ENCODE measurements around the gene RAB31. TPM values are rescaled to one million over a fixed set of nuclear protein-coding genes. Genes with fewer than 3 reads are reported as not detected.

The RAB31 gene
- total and polyA plus RNA-seq, 2 of the 13 experiments (the other 11 are each of a cell fraction or from before 2014, with no cell fraction given): 1.1 to 1.7 TPM

DNA sequence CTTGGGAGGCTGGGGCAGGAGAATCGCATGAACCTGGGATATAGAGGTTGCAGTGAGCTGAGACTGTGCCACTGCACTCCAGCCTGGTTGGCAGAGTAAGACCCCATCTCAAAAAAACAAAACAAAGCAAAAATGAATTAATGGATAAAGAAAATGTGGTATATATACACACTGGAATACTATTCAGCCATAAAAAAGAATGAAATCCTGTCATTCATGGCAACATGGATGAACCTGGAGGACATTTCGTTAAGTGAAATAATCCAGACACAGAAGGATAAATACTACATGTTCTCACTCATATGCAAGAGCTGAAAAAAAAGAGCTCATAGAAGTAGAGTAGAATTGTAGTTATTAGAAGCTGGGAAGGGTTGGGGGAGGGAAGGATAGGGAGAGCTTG lies 80.8 kb downstream of the RAB31 start:
- BruUV-seq (replicated peaks): no TSS peak
- Histone ChIP-seq H3K36me3 (replicated peaks in 1 of 2; ENCODE audit: control insufficient read depth in 1 of 2, insufficient read depth in 2 of 2, low read length in 2 of 2) (no peaks in the 10 kb centered on the region), H3K79me2 (ENCODE audit: insufficient read depth, low read length) (no peaks in the 10 kb centered on the region), H3K4me3 (replicated peaks in 1 of 3; ENCODE audit: insufficient read depth in 1 of 3, low read depth in 2 of 3, low read length in 3 of 3) (no peak overlapping the region), H3K27ac (ENCODE audit: extremely low read length, insufficient read depth, low read length) (no peak overlapping the region), H3K9me3 (ENCODE audit: low read length) (no peaks in the 10 kb centered on the region), H2AFZ (ENCODE audit: low read length) (no peak overlapping the region), H3K27me3 (ENCODE audit: control insufficient read depth in 1 of 2, insufficient read depth in 2 of 2, low read length in 2 of 2) (no peaks in the 10 kb centered on the region; a peak in 2 of 5 replicates), H3K4me2 (ENCODE audit: low read depth, low read length) (no peak overlapping the region), H3K9ac (ENCODE audit: insufficient read depth, low read depth, low read length) (no peak overlapping the region), H4K20me1 (ENCODE audit: insufficient read depth, low read length) (no peaks in the 10 kb centered on the region), H3K4me1 (ENCODE audit: insufficient read depth, low read length) (no peaks in the 10 kb centered on the region)
- TF ChIP-seq TGIF2 (CRISPR knock-in tag; IDR thresholded peaks at IDR 0.05) (no peak), ZNF180 (CRISPR knock-in tag; IDR thresholded peaks at IDR 0.05; ENCODE audit: borderline replicate concordance, low read depth) (no peak)
- intact Hi-C loops (cut with micrococcal nuclease; ENCODE audit: unreplicated experiment): no loop called here
- in situ Hi-C loops (cut with HindIII; ENCODE audit: extremely low pct_ligation_motif_present, low pct_unique_long_range_greater_than_20kb): no loop called here
- ChIA-PET POLR2A (interaction anchor here (1.1 kb wide), 1 partner anchor 81 kb away, joined by 3 read pairs; no protein-coding TSS in a partner anchor), CTCF (ENCODE audit: low intra/inter-chr PET ratio, low total read pairs) (no interaction called here)
- ATAC-seq: no peak
- no peak for DNase-seq (ENCODE audit: low spot score)
- no peak for FAIRE-seq
- WGBS (ENCODE audit: low lambda C conversion rate): 42% methylated on average over 2 of the region's 2 CpGs

DNA sequence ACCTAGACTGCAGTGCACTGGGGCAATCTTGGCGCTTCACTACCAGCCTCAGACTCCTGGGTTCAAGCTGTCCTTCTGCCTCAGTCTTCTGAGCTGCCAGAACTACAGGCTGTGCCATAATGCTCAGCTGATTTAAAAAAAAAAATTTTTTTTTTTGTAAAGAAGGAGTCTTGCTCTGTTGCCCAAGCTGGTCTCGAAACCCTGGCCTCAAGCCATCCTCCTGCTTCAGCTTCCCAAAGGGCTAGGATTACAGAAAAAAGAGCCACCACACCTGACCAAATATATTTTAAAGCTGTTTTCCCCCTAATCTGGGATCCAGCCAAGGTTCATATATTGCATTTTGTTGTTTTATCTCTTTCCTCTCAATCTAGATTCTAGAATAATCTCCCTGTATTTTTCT lies 82.2 kb downstream of the RAB31 start:
- ATAC-seq (no peak), FAIRE-seq (no peak), DNase-seq (ENCODE audit: low spot score) (no peak)
- POLR2A ChIA-PET: no interaction called here
- Histone ChIP-seq H3K9ac (ENCODE audit: insufficient read depth, low read depth, low read length) (no peak overlapping the region), H3K27ac (ENCODE audit: extremely low read length, insufficient read depth, low read length) (no peak overlapping the region), H4K20me1 (ENCODE audit: insufficient read depth, low read length) (no peaks in the 10 kb centered on the region), H3K36me3 (replicated peaks in 1 of 2; ENCODE audit: control insufficient read depth in 1 of 2, insufficient read depth in 2 of 2, low read length in 2 of 2) (no peaks in the 10 kb centered on the region), H2AFZ (ENCODE audit: low read length) (no peak overlapping the region), H3K4me1 (ENCODE audit: insufficient read depth, low read length) (no peaks in the 10 kb centered on the region), H3K4me3 (replicated peaks in 1 of 3; ENCODE audit: insufficient read depth in 1 of 3, low read depth in 2 of 3, low read length in 3 of 3) (no peak overlapping the region), H3K79me2 (ENCODE audit: insufficient read depth, low read length) (no peaks in the 10 kb centered on the region), H3K27me3 (ENCODE audit: control insufficient read depth in 1 of 2, insufficient read depth in 2 of 2, low read length in 2 of 2) (no peaks in the 10 kb centered on the region; a peak in 2 of 5 replicates), H3K4me2 (ENCODE audit: low read depth, low read length) (no peak overlapping the region), H3K9me3 (ENCODE audit: low read length) (no peaks in the 10 kb centered on the region)
- TF ChIP-seq ZFY (CRISPR knock-in tag; IDR thresholded peaks at IDR 0.05) (no peak), ZNF883 (CRISPR knock-in tag; IDR thresholded peaks at IDR 0.05; ENCODE audit: not compliant biosample characterization) (no peak), MAF1 (CRISPR knock-in tag; IDR thresholded peaks at IDR 0.05; ENCODE audit: borderline replicate concordance) (no peak), NRL (CRISPR knock-in tag; IDR thresholded peaks at IDR 0.05; ENCODE audit: borderline replicate concordance) (no peak), ZSCAN31 (CRISPR knock-in tag; IDR thresholded peaks at IDR 0.05; ENCODE audit: low read depth) (no peak), ZNF224 (CRISPR knock-in tag; IDR thresholded peaks at IDR 0.05) (no peak), PAWR (CRISPR knock-in tag; IDR thresholded peaks at IDR 0.05; ENCODE audit: borderline replicate concordance) (no peak), ZNF644 (CRISPR knock-in tag; IDR thresholded peaks at IDR 0.05; ENCODE audit: low read depth) (no peak), GZF1 (CRISPR knock-in tag; IDR thresholded peaks at IDR 0.05) (no peak), ZFP41 (CRISPR knock-in tag; IDR thresholded peaks at IDR 0.05; ENCODE audit: borderline replicate concordance) (no peak), ZNF335 (CRISPR knock-in tag; IDR thresholded peaks at IDR 0.05) (no peak), ZNF773 (CRISPR knock-in tag; IDR thresholded peaks at IDR 0.05; ENCODE audit: borderline replicate concordance) (no peak)
- TF ChIP-seq, protein P1, sequence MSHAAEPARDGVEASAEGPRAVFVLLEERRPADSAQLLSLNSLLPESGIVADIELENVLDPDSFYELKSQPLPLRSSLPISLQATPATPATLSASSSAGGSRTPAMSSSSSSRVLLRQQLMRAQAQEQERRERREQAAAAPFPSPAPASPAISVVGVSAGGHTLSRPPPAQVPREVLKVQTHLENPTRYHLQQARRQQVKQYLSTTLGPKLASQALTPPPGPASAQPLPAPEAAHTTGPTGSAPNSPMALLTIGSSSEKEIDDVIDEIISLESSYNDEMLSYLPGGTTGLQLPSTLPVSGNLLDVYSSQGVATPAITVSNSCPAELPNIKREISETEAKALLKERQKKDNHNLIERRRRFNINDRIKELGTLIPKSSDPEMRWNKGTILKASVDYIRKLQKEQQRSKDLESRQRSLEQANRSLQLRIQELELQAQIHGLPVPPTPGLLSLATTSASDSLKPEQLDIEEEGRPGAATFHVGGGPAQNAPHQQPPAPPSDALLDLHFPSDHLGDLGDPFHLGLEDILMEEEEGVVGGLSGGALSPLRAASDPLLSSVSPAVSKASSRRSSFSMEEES (CRISPR knock-in tag; IDR thresholded peaks at IDR 0.05): no peak
- intact Hi-C loops (cut with micrococcal nuclease; ENCODE audit: unreplicated experiment) (loop anchor here (5.0 kb wide), 1 partner anchor 213 kb away; no protein-coding TSS in a partner anchor), in situ Hi-C loops (cut with HindIII; ENCODE audit: extremely low pct_ligation_motif_present, low pct_unique_long_range_greater_than_20kb) (no loop called here)
- CTCF ChIA-PET (ENCODE audit: low intra/inter-chr PET ratio, low total read pairs): no interaction called here
- BruUV-seq (replicated peaks): no TSS peak
- 55% methylated on average over 2 of the region's 2 CpGs for WGBS (ENCODE audit: low lambda C conversion rate)
